Spleen (tissue), 11 donors: Measurements from ENCODE around the gene ZMYM2. TPM values are rescaled to one million over a fixed set of nuclear protein-coding genes. Genes with fewer than 3 reads are reported as not detected.

Experiments
- DNase-seq: peaks from one replicate; pipeline ENCODE4 v3.0.0-alpha.2; 2020
- H3K27ac ChIP-seq, 8 donors: fragments of 200-600 bp; sonication (generic) in 7 of 8; 1 replicate in 4 of 8; 2 replicates in 4 of 8; pipeline versions ENCODE4 v1.5.0 to v1.8.0; 2016 to 2021; ENCODE audit warnings: inconsistent platforms in 4 of 8, mild to moderate bottlenecking in 4 of 8, moderate library complexity in 1 of 8
- H3K27me3 ChIP-seq, 7 donors: fragments of 200-600 bp; sonication (generic) in 6 of 7; replicated peaks in 1 of 7; 1 replicate in 4 of 7; 2 replicates in 3 of 7; pipeline versions ENCODE4 v1.5.0 to v1.8.0; 2016 to 2021; ENCODE audit warnings: inconsistent platforms in 3 of 7, mild to moderate bottlenecking in 1 of 7
- H3K36me3 ChIP-seq, 6 donors: fragments of 200-600 bp; sonication (generic) in 5 of 6; 1 replicate in 4 of 6; 2 replicates in 2 of 6; pipeline versions ENCODE4 v1.5.0 to v1.8.0; 2016 to 2021; ENCODE audit warnings: inconsistent platforms in 2 of 6
- H3K4me1 ChIP-seq, 6 donors: fragments of 200-600 bp; sonication (generic) in 5 of 6; 1 replicate in 3 of 6; 2 replicates in 3 of 6; pipeline versions ENCODE4 v1.5.0 to v1.8.0; 2016 to 2021; ENCODE audit warnings: inconsistent platforms in 3 of 6
- H3K4me3 ChIP-seq, 8 donors: fragments of 200-600 bp; sonication (generic) in 7 of 8; 1 replicate in 4 of 8; 2 replicates in 4 of 8; pipeline versions ENCODE4 v1.5.0 to v1.8.0; 2016 to 2021; ENCODE audit warnings: inconsistent platforms in 4 of 8, mild to moderate bottlenecking in 4 of 8, moderate library complexity in 2 of 8
- H3K9me3 ChIP-seq, 8 donors: fragments of 200-600 bp; sonication (generic) in 7 of 8; 1 replicate in 4 of 8; 2 replicates in 4 of 8; pipeline versions ENCODE4 v1.5.0 to v1.8.0; 2016 to 2021; ENCODE audit warnings: inconsistent platforms in 4 of 8
- CTCF ChIP-seq, 11 experiments: fragments of 200-600 bp in 7 of 11; fragments of 450-650 bp in 4 of 11; sonication (generic) in 4 of 11; IDR thresholded peaks in 8 of 11; conservative IDR thresholded peaks in 3 of 11; 1 replicate in 7 of 11; 2 replicates in 4 of 11; pipeline versions ENCODE4 v1.4.0 to v1.8.0; 2016 to 2021; ENCODE audit warnings: antibody characterized with exemption in 11 of 11, inconsistent platforms in 4 of 11, mild to moderate bottlenecking in 1 of 11
- POLR2A ChIP-seq, 3 donors: fragments of 450-650 bp; IDR thresholded peaks; one replicate each; pipeline ENCODE4 v1.5.1; 2017; ENCODE audit warnings: antibody characterized with exemption in 3 of 3, mild to moderate bottlenecking in 1 of 3
- POLR2AphosphoS5 ChIP-seq, 3 donors: sonication (generic); formaldehyde crosslinking; IDR thresholded peaks; one replicate each; pipeline ENCODE4 v1.5.1; 2017; ENCODE audit warnings: antibody characterized with exemption in 3 of 3
- WGBS, 5 donors: extraction: QIAGEN DNeasy Blood & Tissue Kit in 3 of 5; methylation state at CpG; one replicate each; pipeline versions ENCODE4 v1.1.5 to v1.1.7; 2013 to 2018; 5-methylcytosine and 5-hydroxymethylcytosine counted together
- intact Hi-C: fragments of 100-400 bp; cut with DNase I; formaldehyde crosslinking; loops from one replicate; pipeline ENCODE4 v1.15.0; 2023; ENCODE audit warnings: low total_unique reads
- polyA plus RNA-seq, 3 donors: library from polyadenylated mRNA; stranded (reverse); fragments of 200-250 nt; gene quantifications; one replicate each; pipeline ENCODE4 v1.2.1, GENCODE V29; 2013
- total RNA-seq, 7 donors: library from RNA; depleted of rRNA in 3 of 7; stranded (reverse); fragments of >200 nt in 3 of 7; fragmentation: NEBNext Ultra II Directional in 4 of 7; extraction: Animal tissue kit (Norgen Biotek cat#: 25700) in 4 of 7; gene quantifications; one replicate each; pipeline versions ENCODE4 v1.1.0 to v1.2.1, GENCODE V29; 2016 to 2021
- donor health status: healthy with polysubstance abuse.
- donor health status: DM: no; HTN: no; CAD: no; lungs with moderate emphysema.
- donor health status: DM: no; HTN: no; CAD: no.
- donor health status: Bipolar disorder and iron deficiency.
- donor health status: healthy.
- donor health status: DM: no; HTN: no; CAD: no.
- donor health status: DM: yes; HTN: yes; CAD: no.

Gene ZMYM2
- total and polyA plus RNA-seq, 10 donors, result 17.8 to 125 (median 94.6) TPM

DNA sequence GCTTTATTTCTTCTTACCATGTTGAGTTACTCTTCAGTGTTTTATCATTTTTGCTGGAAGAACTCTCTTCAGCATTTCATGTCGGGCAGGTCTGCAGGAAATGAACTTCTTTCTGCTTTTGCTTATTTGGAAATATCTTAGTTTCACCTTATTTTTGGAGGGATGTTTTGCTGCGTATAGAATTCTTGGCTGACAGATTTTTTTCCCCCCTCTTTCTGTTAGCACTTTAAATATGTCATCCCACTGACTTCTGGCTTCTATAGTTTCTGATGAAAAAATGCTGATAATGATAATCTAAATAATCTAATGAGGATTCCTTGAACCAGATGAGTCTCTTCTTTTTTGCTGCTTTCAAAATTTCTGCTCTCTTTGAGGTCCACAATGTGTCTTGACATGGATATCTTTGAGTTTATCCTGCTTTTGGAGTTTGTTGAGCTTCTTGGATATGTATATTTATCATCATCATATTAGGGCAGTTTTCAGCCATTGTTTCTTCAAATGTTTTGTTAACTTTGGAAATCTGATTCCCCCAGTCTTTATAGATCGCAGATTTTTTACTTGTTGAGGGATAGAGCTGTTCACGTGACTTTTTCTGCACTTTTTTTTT is 20.4 kb downstream of the ZMYM2 start:
- Histone ChIP-seq H3K27me3 (no peaks in the 10 kb centered on the region), H3K27ac (no peak overlapping the region), H3K4me1 (peaks cover 0 to 30% (median 13%) of the 10 kb centered on the region in 6 donors), H3K9me3 (peaks cover 3 to 29% (median 23%) of the 10 kb centered on the region in 8 donors), H3K36me3 (peaks cover 0 to 84% (median 22%) of the 10 kb centered on the region in 6 donors), H3K4me3 (no peak overlapping the region)
- WGBS, 5 donors, result 87 to 98% (median 96%) methylated on average over 4 of the region's 4 CpGs
- intact Hi-C loops, result no loop called here
- TF ChIP-seq POLR2A (IDR thresholded peaks at IDR 0.05) (no peak), POLR2AphosphoS5 (IDR thresholded peaks at IDR 0.05) (no peak), CTCF (IDR thresholded peaks at IDR 0.05 in 8 of 11, conservative IDR thresholded peaks at IDR 0.05 in 3 of 11) (no peak)
- DNase-seq, result no peak

DNA sequence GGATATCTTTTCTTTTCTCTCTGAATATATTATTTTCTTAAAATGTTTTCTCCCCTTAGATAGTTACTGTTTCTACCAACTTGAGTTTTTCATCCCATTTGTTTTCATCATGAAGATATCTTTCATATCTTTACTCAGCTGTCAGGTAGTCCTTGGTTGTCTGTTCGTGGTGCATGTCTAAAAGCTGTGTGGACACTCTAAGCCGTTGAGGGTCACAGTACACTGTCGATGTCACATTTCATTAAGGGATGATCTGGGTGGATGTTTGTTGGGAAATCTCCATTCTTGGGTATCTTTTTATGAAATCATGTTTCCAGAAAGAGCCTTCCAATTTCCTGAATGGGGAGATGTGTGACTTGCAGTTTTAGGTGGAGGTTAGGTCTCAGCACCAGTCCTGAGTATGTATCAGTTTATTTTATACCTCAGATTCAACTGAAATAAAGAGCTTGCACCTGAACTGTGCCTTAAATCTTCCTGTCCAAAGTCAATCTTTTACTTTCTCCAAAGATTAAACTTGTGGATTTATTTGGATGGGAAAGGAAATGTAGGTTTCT is 23.2 kb downstream of the ZMYM2 start:
- no peaks in the 10 kb centered on the region for H3K27me3 ChIP-seq
- intact Hi-C loops, result no loop called here
- DNase-seq, result no peak
- H3K9me3 ChIP-seq, result peaks cover 3 to 29% (median 23%) of the 10 kb centered on the region in 8 donors
- peaks cover 0 to 47% (median 29%) of the 10 kb centered on the region in 6 donors for H3K4me1 ChIP-seq
- no peak overlapping the region for H3K27ac ChIP-seq
- TF ChIP-seq POLR2A (IDR thresholded peaks at IDR 0.05), result no peak
- no peak for TF ChIP-seq POLR2AphosphoS5 (IDR thresholded peaks at IDR 0.05)
- peaks cover 0 to 69% (median 19%) of the 10 kb centered on the region in 6 donors for H3K36me3 ChIP-seq
- no peak overlapping the region for H3K4me3 ChIP-seq
- WGBS, 5 donors, result 46 to 83% (median 59%) methylated on average over 3 of the region's 3 CpGs

DNA sequence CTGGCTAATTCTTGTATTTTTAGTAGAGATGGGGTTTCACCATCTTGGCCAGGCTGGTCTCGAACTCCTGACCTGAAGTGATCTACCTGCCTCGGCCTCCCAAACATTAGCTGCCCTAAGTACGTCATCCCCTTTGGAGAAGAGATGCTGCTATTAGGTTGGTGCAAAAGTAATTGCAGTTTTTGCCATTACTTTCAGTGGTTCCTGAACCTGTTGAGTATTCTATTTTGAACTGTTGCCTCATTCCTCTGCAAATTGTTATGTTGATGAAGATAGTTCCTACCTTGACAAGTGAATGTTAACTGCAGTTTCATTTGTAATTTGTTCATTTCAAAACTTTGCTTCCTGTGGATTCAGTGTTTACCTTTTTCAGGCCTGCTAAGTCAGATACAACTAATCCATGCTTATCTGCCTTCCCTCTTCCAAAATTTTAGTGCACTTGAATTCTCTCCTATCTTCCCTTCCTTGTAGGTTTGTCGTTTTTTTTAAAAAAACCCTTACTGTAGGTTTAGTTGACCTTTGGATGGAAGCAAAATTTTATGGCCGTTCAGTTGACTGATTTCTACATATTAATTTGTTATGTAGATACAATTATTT is 24.0 kb downstream of the ZMYM2 start:
- no peak overlapping the region for H3K27ac ChIP-seq
- peaks cover 0 to 68% (median 19%) of the 10 kb centered on the region in 6 donors for H3K36me3 ChIP-seq
- no peak overlapping the region for H3K4me3 ChIP-seq
- 85 to 90% (median 86%) methylated on average over 5 of the region's 5 CpGs for WGBS, 5 donors
- DNase-seq, result no peak
- H3K4me1 ChIP-seq, result peaks cover 0 to 47% (median 29%) of the 10 kb centered on the region in 6 donors
- H3K9me3 ChIP-seq, result peaks cover 3 to 24% (median 22%) of the 10 kb centered on the region in 8 donors
- intact Hi-C loops, result no loop called here
- no peak for TF ChIP-seq POLR2A (IDR thresholded peaks at IDR 0.05)
- no peak for TF ChIP-seq CTCF (IDR thresholded peaks at IDR 0.05 in 8 of 11, conservative IDR thresholded peaks at IDR 0.05 in 3 of 11)
- TF ChIP-seq POLR2AphosphoS5 (IDR thresholded peaks at IDR 0.05), result no peak
- H3K27me3 ChIP-seq, result no peaks in the 10 kb centered on the region

DNA sequence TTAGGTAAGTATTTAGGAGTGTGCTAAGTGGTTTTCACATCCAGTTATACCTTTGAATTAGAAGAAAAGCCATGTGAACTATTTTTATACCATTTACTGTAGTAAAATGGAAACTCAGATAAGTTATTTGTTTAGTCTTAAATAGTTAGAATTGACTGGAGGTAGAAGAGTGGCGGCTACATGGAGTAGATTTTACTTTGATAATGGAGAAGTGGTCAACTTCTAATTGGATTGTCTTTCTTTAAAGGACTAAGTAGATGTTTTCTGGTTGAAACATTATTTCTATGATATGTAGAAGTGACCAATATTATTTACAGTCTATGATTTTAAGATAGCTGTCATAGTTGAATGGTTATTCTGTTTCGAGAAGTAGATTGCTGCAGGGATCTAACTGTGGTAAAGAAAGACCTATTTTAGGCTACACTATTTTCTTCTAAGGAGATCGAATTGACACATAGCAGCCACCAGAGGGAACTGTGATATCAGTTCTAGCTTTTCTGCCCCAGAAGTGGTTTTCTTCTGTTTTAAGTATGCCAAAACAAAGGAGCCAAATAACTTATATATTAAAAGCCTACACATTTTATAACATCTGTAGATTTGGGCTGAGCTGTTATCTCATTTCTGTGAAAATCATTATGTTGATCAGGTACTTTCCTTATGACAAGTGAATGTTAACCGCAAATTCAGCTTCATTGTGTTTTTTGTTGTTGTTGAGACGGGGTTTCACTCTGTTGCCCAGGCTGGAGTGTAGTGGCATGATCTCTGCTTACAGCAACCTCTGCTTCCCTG is 26.1 kb downstream of the ZMYM2 start:
- H3K36me3 ChIP-seq, result peaks cover 0 to 63% (median 3%) of the 10 kb centered on the region in 6 donors
- peak in 9 of 11 experiments; percentile 10 to 54 (median 28) for TF ChIP-seq CTCF (IDR thresholded peaks at IDR 0.05 in 8 of 11, conservative IDR thresholded peaks at IDR 0.05 in 3 of 11)
- no peak for TF ChIP-seq POLR2A (IDR thresholded peaks at IDR 0.05)
- no peaks in the 10 kb centered on the region for H3K27me3 ChIP-seq
- intact Hi-C loops, result no loop called here
- H3K4me1 ChIP-seq, result peaks cover 0 to 65% (median 31%) of the 10 kb centered on the region in 6 donors
- H3K9me3 ChIP-seq, result peaks cover 0 to 3% (median 1%) of the 10 kb centered on the region in 8 donors
- no peak overlapping the region for H3K4me3 ChIP-seq
- DNase-seq, result no peak
- 54 to 66% (median 63%) methylated on average over 5 of the region's 5 CpGs for whole genome bisulfite sequencing, 5 donors
- no peak overlapping the region for H3K27ac ChIP-seq
